Activated T-cell treated with anti-CD3 and anti-CD28 coated beads, Interleukin-2, amount 50 U/mL, for 24 hours (primary cell): ENCODE results near the gene OSCP1.

Experiments
- DNase-seq: peaks from one replicate; pipeline ENCODE4 v3.0.0-alpha.2; 2020
- H3K27ac Mint-ChIP-seq: 2 replicates; pipeline ENCODE4 v1.8.0; 2020; ENCODE audit warnings: mild to moderate bottlenecking, mixed read lengths
- H3K27me3 Mint-ChIP-seq: 2 replicates; pipeline ENCODE4 v1.8.0; 2020; ENCODE audit warnings: mixed read lengths
- H3K36me3 Mint-ChIP-seq: 2 replicates; pipeline ENCODE4 v1.8.0; 2020; ENCODE audit warnings: low read depth, mixed read lengths
- H3K4me1 Mint-ChIP-seq: 2 replicates; pipeline ENCODE4 v1.8.0; 2020; ENCODE audit warnings: low read depth, mixed read lengths
- H3K4me3 Mint-ChIP-seq: 2 replicates; pipeline ENCODE4 v1.8.0; 2020; ENCODE audit warnings: mild to moderate bottlenecking, moderate library complexity, mixed read lengths
- H3K9me3 Mint-ChIP-seq: 2 replicates; pipeline ENCODE4 v1.8.0; 2020; ENCODE audit warnings: mixed read lengths

The OSCP1 gene

GRCh38 chr1:36380782-36381181 lies 69.5 kb downstream of the OSCP1 start:
- DNase-seq, result no peak
- no peaks in the 10 kb centered on the region for H3K9me3 Mint-ChIP-seq
- peaks cover 72% of the 10 kb centered on the region for H3K4me1 Mint-ChIP-seq
- peaks cover 56% of the 10 kb centered on the region for H3K36me3 Mint-ChIP-seq
- H3K27ac Mint-ChIP-seq, result peak overlapping the region; percentile 37
- H3K4me3 Mint-ChIP-seq, result no peak overlapping the region
- no peaks in the 10 kb centered on the region for H3K27me3 Mint-ChIP-seq

GRCh38 chr1:36380143-36380619 lies 70.1 kb downstream of the OSCP1 start:
- Mint-ChIP-seq H3K27ac (peak overlapping the region; percentile 37), H3K4me3 (no peak overlapping the region), H3K36me3 (peaks cover 56% of the 10 kb centered on the region), H3K27me3 (no peaks in the 10 kb centered on the region), H3K4me1 (peaks cover 75% of the 10 kb centered on the region), H3K9me3 (no peaks in the 10 kb centered on the region)
- no peak for DNase-seq

GRCh38 chr1:36377791-36378492 lies 72.3 kb downstream of the OSCP1 start:
- no peak for DNase-seq
- peaks cover 55% of the 10 kb centered on the region for H3K36me3 Mint-ChIP-seq
- no peaks in the 10 kb centered on the region for H3K27me3 Mint-ChIP-seq
- H3K27ac Mint-ChIP-seq, result peak overlapping the region; percentile 83
- peaks cover 77% of the 10 kb centered on the region for H3K4me1 Mint-ChIP-seq
- H3K9me3 Mint-ChIP-seq, result no peaks in the 10 kb centered on the region
- H3K4me3 Mint-ChIP-seq, result no peak overlapping the region

- Mint-ChIP-seq H3K27me3 (no peaks in the 10 kb centered on the region), H3K36me3 (peaks cover 38% of the 10 kb centered on the region), H3K4me3 (no peak overlapping the region), H3K27ac (peak overlapping the region; percentile 97), H3K4me1 (peaks cover 67% of the 10 kb centered on the region), H3K9me3 (no peaks in the 10 kb centered on the region)
- DNase-seq, result no peak
Measured at GRCh38 chr1:36372617-36373016, 77.6 kb downstream of the OSCP1 start.

GRCh38 chr1:36369061-36369861 lies 81.0 kb downstream of the OSCP1 start:
- H3K36me3 Mint-ChIP-seq, result peaks cover 46% of the 10 kb centered on the region
- H3K27ac Mint-ChIP-seq, result peak overlapping the region; percentile 79
- no peak overlapping the region for H3K4me3 Mint-ChIP-seq
- H3K27me3 Mint-ChIP-seq, result no peaks in the 10 kb centered on the region
- peaks cover 72% of the 10 kb centered on the region for H3K4me1 Mint-ChIP-seq
- DNase-seq, result peak; percentile 88
- H3K9me3 Mint-ChIP-seq, result no peaks in the 10 kb centered on the region
